Progenitor cell of endocrine pancreas (in vitro differentiated cells): ENCODE results near the gene ABR. TPM values are rescaled to one million over a fixed set of nuclear protein-coding genes. Genes with fewer than 3 reads are reported as not detected.

Source experiments
- DNase-seq: peaks from one replicate; pipeline ENCODE4 v3.0.0; 2021; ENCODE audit warnings: low spot score; ENCODE audit not compliant: unreplicated experiment
- H3K27ac Mint-ChIP-seq: 2 replicates; pipeline ENCODE4 v1.8.0; 2021; ENCODE audit warnings: mild to moderate bottlenecking, moderate library complexity, mixed read lengths
- H3K27me3 Mint-ChIP-seq: 2 replicates; pipeline ENCODE4 v1.8.0; 2021; ENCODE audit warnings: mixed read lengths
- H3K36me3 Mint-ChIP-seq: 2 replicates; pipeline ENCODE4 v1.8.0; 2022; ENCODE audit warnings: mixed read lengths; ENCODE audit not compliant: insufficient read depth
- H3K4me1 Mint-ChIP-seq: 2 replicates; pipeline ENCODE4 v1.8.0; 2021; ENCODE audit warnings: low read depth, mixed read lengths
- H3K4me3 Mint-ChIP-seq: 2 replicates; pipeline ENCODE4 v1.8.0; 2021; ENCODE audit warnings: low read depth, mild to moderate bottlenecking, moderate library complexity, mixed read lengths
- H3K9me3 Mint-ChIP-seq: 2 replicates; pipeline ENCODE4 v1.8.0; 2021; ENCODE audit warnings: low read depth, mixed read lengths
- CTCF ChIP-seq: fragments of 200-600 bp; sonication (generic); IDR thresholded peaks from one replicate; pipeline ENCODE4 v1.5.0; 2021; ENCODE audit warnings: antibody characterized with exemption, mild to moderate bottlenecking; ENCODE audit not compliant: unreplicated experiment
- total RNA-seq: library from RNA; stranded (reverse); gene quantifications from 2 replicates; pipeline ENCODE4 v1.2.1, GENCODE V29; 2021

The ABR gene
- total RNA-seq, 1 donor from 2014 or later: 61.0 TPM

DNA sequence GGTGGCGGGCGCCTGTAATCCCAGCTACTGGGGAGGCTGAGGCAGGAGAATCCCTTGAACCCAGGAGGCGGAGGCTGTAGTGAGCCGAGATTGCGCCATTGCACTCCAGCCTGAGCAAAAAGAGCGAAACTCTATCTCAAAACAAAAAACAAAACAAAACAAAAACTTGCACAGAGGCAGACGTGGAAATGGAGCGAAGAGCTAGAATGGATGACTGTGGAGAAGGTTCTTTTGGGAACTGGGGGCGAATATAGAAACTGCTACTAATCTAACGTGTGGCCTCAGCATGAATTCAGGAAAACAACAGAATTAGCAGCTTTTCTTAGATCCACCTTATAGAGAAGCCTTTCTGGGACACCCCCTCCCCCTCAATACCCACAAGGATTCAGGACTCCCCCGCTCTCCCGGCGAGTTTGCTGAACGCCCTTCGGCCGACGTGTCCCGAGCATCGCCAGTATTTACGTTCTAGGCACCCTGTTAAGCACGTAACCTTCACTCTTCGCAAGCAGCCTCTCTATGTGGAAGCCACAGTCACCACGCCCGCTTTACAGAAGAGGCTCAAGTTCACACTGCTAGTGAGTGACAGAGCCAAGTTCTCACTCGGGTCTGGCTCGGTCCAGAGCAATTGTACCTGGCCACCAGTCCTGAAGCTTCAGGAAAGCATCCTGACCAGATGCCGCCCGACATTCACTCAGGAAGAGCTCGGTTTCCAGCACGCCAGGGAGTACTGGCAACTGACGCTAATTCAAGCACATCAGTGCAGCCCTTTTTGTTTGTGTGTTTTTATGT lies 13.3 kb upstream of the ABR start:
- H3K9me3 Mint-ChIP-seq: no peaks in the 10 kb centered on the region
- H3K4me1 Mint-ChIP-seq: no peaks in the 10 kb centered on the region
- peaks cover 53% of the 10 kb centered on the region for H3K27me3 Mint-ChIP-seq
- H3K27ac Mint-ChIP-seq: no peak overlapping the region
- no peak overlapping the region for H3K4me3 Mint-ChIP-seq
- no peak for TF ChIP-seq CTCF
- no peak for DNase-seq
- H3K36me3 Mint-ChIP-seq: no peaks in the 10 kb centered on the region

DNA sequence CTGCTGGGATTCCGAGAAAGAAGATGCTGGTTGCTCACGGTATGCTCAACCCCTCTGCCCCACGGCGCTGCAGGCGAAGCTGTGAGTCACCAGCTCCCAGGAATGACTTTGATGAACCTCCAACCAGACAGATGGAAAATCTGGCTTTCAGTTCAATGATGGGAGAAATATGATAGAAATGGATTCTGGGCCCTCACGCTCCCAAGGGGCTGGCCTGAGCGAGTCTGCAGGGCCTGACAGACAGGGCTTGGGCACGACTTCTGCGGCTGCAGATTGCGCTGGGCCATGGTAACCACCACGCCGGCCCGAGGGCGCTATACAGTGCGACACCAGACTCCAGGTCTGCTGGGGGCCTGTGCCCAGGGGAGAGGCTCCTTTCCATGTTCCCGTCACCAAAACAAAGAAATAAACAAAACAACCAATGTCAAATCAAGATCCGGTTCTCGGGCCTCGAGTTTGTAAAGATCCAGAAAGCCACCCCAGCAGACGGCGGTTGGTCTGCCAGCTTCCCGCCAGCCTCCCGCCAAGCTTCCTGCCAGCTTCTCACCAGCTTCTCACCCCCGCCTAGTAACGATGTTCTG lies 11.1 kb upstream of the ABR start:
- Mint-ChIP-seq H3K9me3 (no peaks in the 10 kb centered on the region), H3K36me3 (no peaks in the 10 kb centered on the region), H3K4me1 (no peaks in the 10 kb centered on the region), H3K4me3 (no peak overlapping the region), H3K27ac (no peak overlapping the region), H3K27me3 (peaks cover 53% of the 10 kb centered on the region)
- no peak for TF ChIP-seq CTCF
- no peak for DNase-seq

DNA sequence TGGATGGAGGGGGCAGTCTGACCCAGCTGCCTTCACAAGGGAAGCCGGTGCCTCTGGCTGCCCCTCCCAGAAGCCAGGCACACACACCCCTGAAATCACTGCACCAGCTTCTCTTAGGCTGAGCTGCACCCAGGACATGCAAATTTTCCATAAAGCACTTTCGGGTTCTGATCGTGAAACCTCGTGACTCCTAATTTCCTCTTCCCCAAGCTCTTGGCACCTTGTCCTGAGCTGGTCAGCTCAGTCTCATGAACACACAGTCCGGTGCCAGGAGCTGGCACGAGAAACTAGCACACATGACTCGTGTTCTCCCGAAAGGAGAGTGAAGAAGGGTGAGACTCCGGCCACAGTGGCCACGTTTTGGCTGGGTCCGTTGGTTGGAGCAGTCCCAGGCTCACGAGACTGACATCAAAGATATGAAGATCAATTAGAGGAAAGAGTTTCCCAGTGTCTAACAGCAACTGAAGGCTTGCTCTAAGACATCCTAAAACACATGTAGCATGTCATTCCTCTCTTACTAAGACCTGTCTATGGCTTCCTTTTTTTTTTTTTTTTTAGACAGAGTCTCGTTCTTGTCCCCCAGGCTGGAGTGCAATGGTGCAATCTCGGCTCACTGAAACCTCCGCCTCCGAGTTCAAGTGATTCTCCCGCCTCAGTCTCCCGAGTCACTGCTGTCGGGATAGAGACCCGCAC lies 9.2 kb upstream of the ABR start:
- Mint-ChIP-seq H3K4me1 (no peaks in the 10 kb centered on the region), H3K36me3 (no peaks in the 10 kb centered on the region), H3K4me3 (no peak overlapping the region), H3K27ac (no peak overlapping the region), H3K27me3 (peaks cover 58% of the 10 kb centered on the region), H3K9me3 (no peaks in the 10 kb centered on the region)
- no peak for TF ChIP-seq CTCF
- DNase-seq: no peak

- H3K27me3 Mint-ChIP-seq: peaks cover 58% of the 10 kb centered on the region
- H3K9me3 Mint-ChIP-seq: no peaks in the 10 kb centered on the region
- H3K36me3 Mint-ChIP-seq: no peaks in the 10 kb centered on the region
- DNase-seq: peak; percentile 78
- H3K4me1 Mint-ChIP-seq: no peaks in the 10 kb centered on the region
- peak overlapping the region; percentile 29 for H3K27ac Mint-ChIP-seq
- peak; percentile 99 for TF ChIP-seq CTCF
- no peak overlapping the region for H3K4me3 Mint-ChIP-seq
Observed at GRCh38 chr17:1186923-1187771, 7.4 kb upstream of the ABR start.
